Liver (tissue), 9 donors: ENCODE data around the gene DIDO1. TPM values are rescaled to one million over a fixed set of nuclear protein-coding genes. Genes with fewer than 3 reads are reported as not detected.

Source experiments
- DNase-seq: peaks from one replicate; pipeline ENCODE4 v3.0.0-alpha.2; 2017; ENCODE audit warnings: low spot score
- H3K27ac ChIP-seq, 2 donors: one replicate each; pipeline ENCODE4 v1.7.0; 2013; ENCODE audit warnings: inconsistent platforms in 2 of 2, low read length in 2 of 2, control low read depth in 1 of 2, low read depth in 1 of 2, mild to moderate bottlenecking in 1 of 2
- H3K27me3 ChIP-seq, 4 donors: one replicate each; pipeline versions ENCODE4 v1.6.1 to v1.7.0; 2013; ENCODE audit warnings: low read length in 3 of 4, inconsistent platforms in 1 of 4, mild to moderate bottlenecking in 1 of 4, moderate library complexity in 1 of 4; ENCODE audit not compliant: control insufficient read depth in 4 of 4, insufficient read depth in 4 of 4
- H3K36me3 ChIP-seq, 4 donors: one replicate each; pipeline versions ENCODE4 v1.6.1 to v1.7.0; 2013; ENCODE audit warnings: low read length in 3 of 4, mild to moderate bottlenecking in 3 of 4, low read depth in 1 of 4, moderate library complexity in 1 of 4; ENCODE audit not compliant: control insufficient read depth in 4 of 4, insufficient read depth in 3 of 4
- H3K4me1 ChIP-seq, 4 donors: one replicate each; pipeline versions ENCODE4 v1.6.1 to v1.7.0; 2013; ENCODE audit warnings: low read length in 3 of 4, mild to moderate bottlenecking in 3 of 4, moderate library complexity in 1 of 4; ENCODE audit not compliant: control insufficient read depth in 4 of 4, insufficient read depth in 4 of 4
- H3K4me3 ChIP-seq, 3 donors: one replicate each; pipeline versions ENCODE4 v1.6.1 to v1.7.0; 2013; ENCODE audit warnings: low read length in 3 of 3, control low read depth in 1 of 3, low read depth in 1 of 3, mild to moderate bottlenecking in 1 of 3
- H3K9ac ChIP-seq, 2 donors: one replicate each; pipeline ENCODE4 v1.7.0; 2013; ENCODE audit warnings: low read length in 2 of 2, mild to moderate bottlenecking in 2 of 2, moderate library complexity in 2 of 2, control low read depth in 1 of 2, low read depth in 1 of 2
- H3K9me3 ChIP-seq, 4 donors: one replicate each; pipeline versions ENCODE4 v1.6.1 to v1.7.0; 2013; ENCODE audit warnings: low read length in 3 of 4; ENCODE audit not compliant: control insufficient read depth in 4 of 4
- FOXA1 ChIP-seq: IDR thresholded peaks from 2 replicates; pipeline ENCODE4 v1.6.1; 2016; ENCODE audit warnings: antibody characterized with exemption
- FOXA2 ChIP-seq: IDR thresholded peaks from 2 replicates; pipeline ENCODE4 v1.6.1; 2016; ENCODE audit warnings: antibody characterized with exemption
- JUND ChIP-seq, 2 donors: IDR thresholded peaks; 2 replicates each; pipeline ENCODE4 v1.6.1; 2016; ENCODE audit warnings: antibody characterized with exemption in 2 of 2
- MAX ChIP-seq: IDR thresholded peaks from 2 replicates; pipeline ENCODE4 v1.6.1; 2016; ENCODE audit warnings: antibody characterized with exemption
- RAD21 ChIP-seq, 2 donors: IDR thresholded peaks; 2 replicates each; pipeline ENCODE4 v1.6.1; 2016; ENCODE audit warnings: antibody characterized with exemption in 2 of 2, mild to moderate bottlenecking in 2 of 2
- RXRA ChIP-seq, 2 donors: IDR thresholded peaks; 2 replicates each; pipeline ENCODE4 v1.6.1; 2017 to 2018; ENCODE audit warnings: antibody characterized with exemption in 2 of 2, mild to moderate bottlenecking in 1 of 2
- SP1 ChIP-seq: IDR thresholded peaks from 2 replicates; pipeline ENCODE4 v1.6.1; 2018; ENCODE audit warnings: antibody characterized with exemption, mild to moderate bottlenecking
- TAF1 ChIP-seq: conservative IDR thresholded peaks from 2 replicates; pipeline ENCODE4 v1.6.1; 2016; ENCODE audit warnings: antibody characterized with exemption, mild to moderate bottlenecking
- YY1 ChIP-seq: IDR thresholded peaks from 2 replicates; pipeline ENCODE4 v1.6.1; 2016; ENCODE audit warnings: antibody characterized with exemption, mild to moderate bottlenecking
- WGBS: extraction: QIAGEN DNeasy Blood & Tissue Kit; methylation state at CpG from one replicate; pipeline ENCODE4 v1.1.7; 2013; 5-methylcytosine and 5-hydroxymethylcytosine counted together
- polyA plus RNA-seq, 2 donors: library from polyadenylated mRNA; stranded (reverse) in 1 of 2; unstranded in 1 of 2; fragments of 200-250 nt in 1 of 2; fragments of >200 nt in 1 of 2; fragmentation: Nextera tagmentation in 1 of 2; extraction: Ambion mirVana in 1 of 2; gene quantifications; one replicate each; pipeline versions ENCODE4 v1.2.1 to v1.2.3, GENCODE V29; 2013 to 2015
- total RNA-seq, 2 donors: library from RNA; depleted of rRNA; stranded (reverse); fragments of >200 nt; gene quantifications; one replicate each; pipeline ENCODE4 v1.2.3, GENCODE V29; 2014
- TF ChIP-seq, protein P1 (sequence below): IDR thresholded peaks from 2 replicates; pipeline ENCODE4 v1.6.1; 2016; ENCODE audit warnings: antibody characterized with exemption, mild to moderate bottlenecking
- TF ChIP-seq, protein P2 (sequence below): fragments of 150-350 bp; IDR thresholded peaks from 2 replicates; pipeline ENCODE4 v1.5.1; 2017; ENCODE audit warnings: improper control_type of control experiment, low read depth, low read length; ENCODE audit not compliant: missing input control
- donor health status: healthy.
- donor health status: healthy.
- donor health status: healthy.
- donor health status: healthy.
- donor health status: healthy.

The DIDO1 gene
- total and polyA plus RNA-seq, 4 donors: 10.1 to 43.1 (median 17.4) TPM

GRCh38 chr20:62885896-62886708, 40.2 kb downstream of the DIDO1 start:
- no peak overlapping the region for H3K9ac ChIP-seq
- no peaks in the 10 kb centered on the region for H3K9me3 ChIP-seq
- TF ChIP-seq, protein P1, sequence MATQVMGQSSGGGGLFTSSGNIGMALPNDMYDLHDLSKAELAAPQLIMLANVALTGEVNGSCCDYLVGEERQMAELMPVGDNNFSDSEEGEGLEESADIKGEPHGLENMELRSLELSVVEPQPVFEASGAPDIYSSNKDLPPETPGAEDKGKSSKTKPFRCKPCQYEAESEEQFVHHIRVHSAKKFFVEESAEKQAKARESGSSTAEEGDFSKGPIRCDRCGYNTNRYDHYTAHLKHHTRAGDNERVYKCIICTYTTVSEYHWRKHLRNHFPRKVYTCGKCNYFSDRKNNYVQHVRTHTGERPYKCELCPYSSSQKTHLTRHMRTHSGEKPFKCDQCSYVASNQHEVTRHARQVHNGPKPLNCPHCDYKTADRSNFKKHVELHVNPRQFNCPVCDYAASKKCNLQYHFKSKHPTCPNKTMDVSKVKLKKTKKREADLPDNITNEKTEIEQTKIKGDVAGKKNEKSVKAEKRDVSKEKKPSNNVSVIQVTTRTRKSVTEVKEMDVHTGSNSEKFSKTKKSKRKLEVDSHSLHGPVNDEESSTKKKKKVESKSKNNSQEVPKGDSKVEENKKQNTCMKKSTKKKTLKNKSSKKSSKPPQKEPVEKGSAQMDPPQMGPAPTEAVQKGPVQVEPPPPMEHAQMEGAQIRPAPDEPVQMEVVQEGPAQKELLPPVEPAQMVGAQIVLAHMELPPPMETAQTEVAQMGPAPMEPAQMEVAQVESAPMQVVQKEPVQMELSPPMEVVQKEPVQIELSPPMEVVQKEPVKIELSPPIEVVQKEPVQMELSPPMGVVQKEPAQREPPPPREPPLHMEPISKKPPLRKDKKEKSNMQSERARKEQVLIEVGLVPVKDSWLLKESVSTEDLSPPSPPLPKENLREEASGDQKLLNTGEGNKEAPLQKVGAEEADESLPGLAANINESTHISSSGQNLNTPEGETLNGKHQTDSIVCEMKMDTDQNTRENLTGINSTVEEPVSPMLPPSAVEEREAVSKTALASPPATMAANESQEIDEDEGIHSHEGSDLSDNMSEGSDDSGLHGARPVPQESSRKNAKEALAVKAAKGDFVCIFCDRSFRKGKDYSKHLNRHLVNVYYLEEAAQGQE: no peak
- TF ChIP-seq, protein P2, sequence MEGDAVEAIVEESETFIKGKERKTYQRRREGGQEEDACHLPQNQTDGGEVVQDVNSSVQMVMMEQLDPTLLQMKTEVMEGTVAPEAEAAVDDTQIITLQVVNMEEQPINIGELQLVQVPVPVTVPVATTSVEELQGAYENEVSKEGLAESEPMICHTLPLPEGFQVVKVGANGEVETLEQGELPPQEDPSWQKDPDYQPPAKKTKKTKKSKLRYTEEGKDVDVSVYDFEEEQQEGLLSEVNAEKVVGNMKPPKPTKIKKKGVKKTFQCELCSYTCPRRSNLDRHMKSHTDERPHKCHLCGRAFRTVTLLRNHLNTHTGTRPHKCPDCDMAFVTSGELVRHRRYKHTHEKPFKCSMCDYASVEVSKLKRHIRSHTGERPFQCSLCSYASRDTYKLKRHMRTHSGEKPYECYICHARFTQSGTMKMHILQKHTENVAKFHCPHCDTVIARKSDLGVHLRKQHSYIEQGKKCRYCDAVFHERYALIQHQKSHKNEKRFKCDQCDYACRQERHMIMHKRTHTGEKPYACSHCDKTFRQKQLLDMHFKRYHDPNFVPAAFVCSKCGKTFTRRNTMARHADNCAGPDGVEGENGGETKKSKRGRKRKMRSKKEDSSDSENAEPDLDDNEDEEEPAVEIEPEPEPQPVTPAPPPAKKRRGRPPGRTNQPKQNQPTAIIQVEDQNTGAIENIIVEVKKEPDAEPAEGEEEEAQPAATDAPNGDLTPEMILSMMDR: no peak
- WGBS: 84% methylated on average over 23 of the region's 23 CpGs
- H3K4me1 ChIP-seq: peaks cover 2 to 32% (median 25%) of the 10 kb centered on the region in 4 donors
- DNase-seq: no peak
- H3K27me3 ChIP-seq: no peaks in the 10 kb centered on the region
- H3K36me3 ChIP-seq: peaks cover 8 to 35% (median 17%) of the 10 kb centered on the region in 4 donors
- H3K27ac ChIP-seq: no peak overlapping the region
- no peak overlapping the region for H3K4me3 ChIP-seq

GRCh38 chr20:62885046-62885895, 41.0 kb downstream of the DIDO1 start:
- Histone ChIP-seq H3K27me3 (no peaks in the 10 kb centered on the region), H3K4me3 (no peak overlapping the region), H3K27ac (no peak overlapping the region), H3K9me3 (no peaks in the 10 kb centered on the region), H3K4me1 (peaks cover 2 to 32% (median 25%) of the 10 kb centered on the region in 4 donors), H3K9ac (no peak overlapping the region), H3K36me3 (peaks cover 9 to 34% (median 13%) of the 10 kb centered on the region in 4 donors)
- TF ChIP-seq, protein P2: no peak
- DNase-seq: no peak
- 91% methylated on average over 20 of the region's 20 CpGs for WGBS

- Histone ChIP-seq H3K4me1 (peaks cover 2 to 32% (median 25%) of the 10 kb centered on the region in 4 donors), H3K36me3 (peaks cover 6 to 29% (median 12%) of the 10 kb centered on the region in 4 donors), H3K4me3 (no peak overlapping the region), H3K9ac (no peak overlapping the region), H3K27ac (no peak overlapping the region), H3K9me3 (no peaks in the 10 kb centered on the region), H3K27me3 (no peaks in the 10 kb centered on the region)
- DNase-seq: no peak
- WGBS: 89% methylated on average over 8 of the region's 8 CpGs
- TF ChIP-seq YY1: no peak
- TF ChIP-seq MAX: no peak
- no peak for TF ChIP-seq FOXA1
- TF ChIP-seq TAF1: no peak
- TF ChIP-seq SP1: no peak
- no peak for TF ChIP-seq FOXA2
- no peak for TF ChIP-seq JUND (IDR thresholded peaks at IDR 0.05)
- no peak for TF ChIP-seq RXRA (IDR thresholded peaks at IDR 0.05)
- TF ChIP-seq, protein P1: no peak
- TF ChIP-seq RAD21 (IDR thresholded peaks at IDR 0.05): no peak
These were observed 41.7 kb downstream of the DIDO1 start for GRCh38 chr20:62884556-62884955.
